ENCODE results near the gene STMN1. TPM values are rescaled to one million over a fixed set of nuclear protein-coding genes. Genes with fewer than 3 reads are reported as not detected.

STMN1 gene
- total and polyA plus RNA-seq, 9 of the 15 experiments (the other 6 are each of a cell fraction or from before 2014, with no cell fraction given) = 269 to 2,153 (median 595) TPM

DNA sequence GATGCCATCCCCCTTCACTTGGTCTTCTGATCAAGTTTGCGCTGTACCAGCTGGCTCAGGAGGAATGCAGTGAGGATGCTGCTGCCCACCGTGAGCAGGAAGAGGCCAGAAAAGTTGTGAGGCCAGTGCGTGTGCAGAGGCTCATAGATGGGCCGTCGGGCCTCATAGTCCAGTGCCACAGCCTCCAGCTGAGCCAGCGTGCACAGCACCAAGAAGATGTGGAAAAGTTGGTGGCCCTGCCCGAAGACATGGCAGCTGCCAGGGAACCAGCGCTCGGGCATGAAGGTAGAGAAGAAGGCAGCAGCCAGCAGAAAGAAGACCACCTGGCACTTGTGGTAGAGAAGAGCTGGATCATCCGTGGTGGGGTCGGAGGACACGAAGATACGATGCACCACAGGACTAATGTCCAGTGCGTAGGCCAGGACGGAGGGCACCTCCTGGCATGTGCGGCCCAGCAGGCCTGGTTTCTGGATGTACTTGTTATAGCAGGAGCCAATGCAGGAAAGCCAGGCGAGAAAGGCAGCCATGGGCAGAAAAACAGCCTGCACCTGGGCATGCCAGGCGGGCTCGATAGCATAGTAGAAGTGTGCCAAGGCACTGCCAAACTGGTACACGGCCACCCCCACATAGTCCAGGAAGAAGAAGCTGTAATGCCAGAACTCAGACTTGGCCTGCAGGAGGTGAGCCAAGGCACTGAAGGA, 43.3 kb downstream of the STMN1 start:
- ATAC-seq = no peak
- Histone ChIP-seq H3K27me3 (ENCODE audit: control insufficient read depth in 2 of 2, insufficient read depth in 2 of 2, low read length in 2 of 2) (no peaks in the 10 kb centered on the region), H4K20me1 (replicated peaks; ENCODE audit: control insufficient read depth, insufficient read depth, low read length) (no peaks in the 10 kb centered on the region; the same call in 1 of the 2 replicates), H3K36me3 (ENCODE audit: control insufficient read depth, insufficient read depth, low read length) (peaks cover 11% of the 10 kb centered on the region; the same call in 1 of the 3 replicates), H3K79me2 (ENCODE audit: control insufficient read depth, insufficient read depth, low read length) (peaks cover 29% of the 10 kb centered on the region), H3K9me3 (replicated peaks; ENCODE audit: control insufficient read depth, insufficient read depth, low read depth, low read length) (no peaks in the 10 kb centered on the region), H3K9ac (ENCODE audit: insufficient read depth in 1 of 2, low read depth in 2 of 2, low read length in 2 of 2) (peak overlapping the region in 1 of 2 experiments; percentile 75; a peak in 2 of 4 replicates), H3K4me3 (no peak overlapping the region), H3K4me1 (replicated peaks in 1 of 2; ENCODE audit: control insufficient read depth in 2 of 2, insufficient read depth in 2 of 2, low read length in 2 of 2) (peaks cover 24 to 49% of the 10 kb centered on the region in 2 experiments), H3K4me2 (ENCODE audit: insufficient read depth, low read length) (no peak overlapping the region), H3K27ac (ENCODE audit: extremely low read depth, low read depth, low read length) (0 out of 3 replicates have a peak overlapping the region, but pooled peaks have one; percentile 92), H2AFZ (ENCODE audit: low read depth, low read length) (no peak overlapping the region), H3K9me1 (ENCODE audit: control insufficient read depth, insufficient read depth, low read length) (no peaks in the 10 kb centered on the region)
- TF ChIP-seq, protein P1, sequence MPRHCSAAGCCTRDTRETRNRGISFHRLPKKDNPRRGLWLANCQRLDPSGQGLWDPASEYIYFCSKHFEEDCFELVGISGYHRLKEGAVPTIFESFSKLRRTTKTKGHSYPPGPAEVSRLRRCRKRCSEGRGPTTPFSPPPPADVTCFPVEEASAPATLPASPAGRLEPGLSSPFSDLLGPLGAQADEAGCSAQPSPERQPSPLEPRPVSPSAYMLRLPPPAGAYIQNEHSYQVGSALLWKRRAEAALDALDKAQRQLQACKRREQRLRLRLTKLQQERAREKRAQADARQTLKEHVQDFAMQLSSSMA (CRISPR knock-in tag; IDR thresholded peaks at IDR 0.05) = no peak
- TF ChIP-seq E2F4 (CRISPR knock-in tag; IDR thresholded peaks at IDR 0.05; ENCODE audit: low read depth) = 0 out of 2 replicates have a peak, but pooled peaks have one; percentile 20
- TF ChIP-seq ZNF707 (CRISPR knock-in tag; conservative IDR thresholded peaks at IDR 0.05) = no peak
- TF ChIP-seq CBFB (CRISPR knock-in tag; IDR thresholded peaks at IDR 0.05) = peak; percentile 60; the same call in 1 of the 2 replicates
- TF ChIP-seq, protein P2, sequence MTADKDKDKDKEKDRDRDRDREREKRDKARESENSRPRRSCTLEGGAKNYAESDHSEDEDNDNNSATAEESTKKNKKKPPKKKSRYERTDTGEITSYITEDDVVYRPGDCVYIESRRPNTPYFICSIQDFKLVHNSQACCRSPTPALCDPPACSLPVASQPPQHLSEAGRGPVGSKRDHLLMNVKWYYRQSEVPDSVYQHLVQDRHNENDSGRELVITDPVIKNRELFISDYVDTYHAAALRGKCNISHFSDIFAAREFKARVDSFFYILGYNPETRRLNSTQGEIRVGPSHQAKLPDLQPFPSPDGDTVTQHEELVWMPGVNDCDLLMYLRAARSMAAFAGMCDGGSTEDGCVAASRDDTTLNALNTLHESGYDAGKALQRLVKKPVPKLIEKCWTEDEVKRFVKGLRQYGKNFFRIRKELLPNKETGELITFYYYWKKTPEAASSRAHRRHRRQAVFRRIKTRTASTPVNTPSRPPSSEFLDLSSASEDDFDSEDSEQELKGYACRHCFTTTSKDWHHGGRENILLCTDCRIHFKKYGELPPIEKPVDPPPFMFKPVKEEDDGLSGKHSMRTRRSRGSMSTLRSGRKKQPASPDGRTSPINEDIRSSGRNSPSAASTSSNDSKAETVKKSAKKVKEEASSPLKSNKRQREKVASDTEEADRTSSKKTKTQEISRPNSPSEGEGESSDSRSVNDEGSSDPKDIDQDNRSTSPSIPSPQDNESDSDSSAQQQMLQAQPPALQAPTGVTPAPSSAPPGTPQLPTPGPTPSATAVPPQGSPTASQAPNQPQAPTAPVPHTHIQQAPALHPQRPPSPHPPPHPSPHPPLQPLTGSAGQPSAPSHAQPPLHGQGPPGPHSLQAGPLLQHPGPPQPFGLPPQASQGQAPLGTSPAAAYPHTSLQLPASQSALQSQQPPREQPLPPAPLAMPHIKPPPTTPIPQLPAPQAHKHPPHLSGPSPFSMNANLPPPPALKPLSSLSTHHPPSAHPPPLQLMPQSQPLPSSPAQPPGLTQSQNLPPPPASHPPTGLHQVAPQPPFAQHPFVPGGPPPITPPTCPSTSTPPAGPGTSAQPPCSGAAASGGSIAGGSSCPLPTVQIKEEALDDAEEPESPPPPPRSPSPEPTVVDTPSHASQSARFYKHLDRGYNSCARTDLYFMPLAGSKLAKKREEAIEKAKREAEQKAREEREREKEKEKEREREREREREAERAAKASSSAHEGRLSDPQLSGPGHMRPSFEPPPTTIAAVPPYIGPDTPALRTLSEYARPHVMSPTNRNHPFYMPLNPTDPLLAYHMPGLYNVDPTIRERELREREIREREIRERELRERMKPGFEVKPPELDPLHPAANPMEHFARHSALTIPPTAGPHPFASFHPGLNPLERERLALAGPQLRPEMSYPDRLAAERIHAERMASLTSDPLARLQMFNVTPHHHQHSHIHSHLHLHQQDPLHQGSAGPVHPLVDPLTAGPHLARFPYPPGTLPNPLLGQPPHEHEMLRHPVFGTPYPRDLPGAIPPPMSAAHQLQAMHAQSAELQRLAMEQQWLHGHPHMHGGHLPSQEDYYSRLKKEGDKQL (CRISPR knock-in tag; IDR thresholded peaks at IDR 0.05; ENCODE audit: borderline replicate concordance) = 0 out of 2 replicates have a peak, but pooled peaks have one; percentile 31
- intact Hi-C loops (cut with micrococcal nuclease) (loop anchor here (5.0 kb wide), 1 partner anchor 369 kb away; the partner anchor contains the start of gene CEP85), in situ Hi-C loops (cut with MboI) (no loop called here)
- WGBS (ENCODE audit: insufficient coverage, low coverage, missing lambda C conversion rate) = 95% methylated on average over 20 of the region's 20 CpGs
- no peak for FAIRE-seq
- no peak for DNase-seq (ENCODE audit: extremely low read depth in 1 of 4, low spot score in 3 of 4)
- no TSS peak for BruUV-seq (replicated peaks)
- CTCF ChIA-PET (ENCODE audit: low intra/inter-chr PET ratio) = no interaction called here
- POLR2A ChIA-PET = interaction anchor here (1.0 to 2.0 kb wide), 7 partner anchors 9 to 147 kb away, joined by 3 to 5 read pairs (median 4); no protein-coding TSS in a partner anchor
